Measurements from ENCODE around the gene EVI2B.
"Not testable (repeated sequence)": the region's sequence is repeated elsewhere in the genome, so short reads cannot be mapped to it uniquely, and the experiment has no call there.

Gene EVI2B

DNA sequence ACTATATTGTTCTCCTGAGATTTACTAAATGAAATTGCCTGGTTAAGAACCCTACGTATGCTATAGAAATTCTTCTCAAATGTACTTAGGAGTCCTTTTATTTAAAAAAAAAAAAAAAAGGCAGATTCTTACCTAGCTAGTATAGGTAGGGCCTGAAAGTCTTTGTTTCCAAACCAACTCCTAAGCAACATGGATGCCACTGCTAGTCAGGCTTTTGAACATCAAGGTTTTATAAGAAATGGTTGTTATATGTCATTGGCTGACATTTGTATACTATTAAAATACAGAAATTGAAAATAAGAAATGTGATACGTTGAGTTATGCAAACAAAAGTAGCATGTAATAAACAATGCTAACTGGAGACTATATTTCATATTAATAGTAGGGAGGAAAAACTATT, 6.4 kb upstream of the EVI2B start:
- DNase-seq (ENCODE audit: low spot score): no peak
- TF ChIP-seq, protein P1, sequence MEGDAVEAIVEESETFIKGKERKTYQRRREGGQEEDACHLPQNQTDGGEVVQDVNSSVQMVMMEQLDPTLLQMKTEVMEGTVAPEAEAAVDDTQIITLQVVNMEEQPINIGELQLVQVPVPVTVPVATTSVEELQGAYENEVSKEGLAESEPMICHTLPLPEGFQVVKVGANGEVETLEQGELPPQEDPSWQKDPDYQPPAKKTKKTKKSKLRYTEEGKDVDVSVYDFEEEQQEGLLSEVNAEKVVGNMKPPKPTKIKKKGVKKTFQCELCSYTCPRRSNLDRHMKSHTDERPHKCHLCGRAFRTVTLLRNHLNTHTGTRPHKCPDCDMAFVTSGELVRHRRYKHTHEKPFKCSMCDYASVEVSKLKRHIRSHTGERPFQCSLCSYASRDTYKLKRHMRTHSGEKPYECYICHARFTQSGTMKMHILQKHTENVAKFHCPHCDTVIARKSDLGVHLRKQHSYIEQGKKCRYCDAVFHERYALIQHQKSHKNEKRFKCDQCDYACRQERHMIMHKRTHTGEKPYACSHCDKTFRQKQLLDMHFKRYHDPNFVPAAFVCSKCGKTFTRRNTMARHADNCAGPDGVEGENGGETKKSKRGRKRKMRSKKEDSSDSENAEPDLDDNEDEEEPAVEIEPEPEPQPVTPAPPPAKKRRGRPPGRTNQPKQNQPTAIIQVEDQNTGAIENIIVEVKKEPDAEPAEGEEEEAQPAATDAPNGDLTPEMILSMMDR (IDR thresholded peaks at IDR 0.05; ENCODE audit: extremely low read depth, missing control alignments): no peak

DNA sequence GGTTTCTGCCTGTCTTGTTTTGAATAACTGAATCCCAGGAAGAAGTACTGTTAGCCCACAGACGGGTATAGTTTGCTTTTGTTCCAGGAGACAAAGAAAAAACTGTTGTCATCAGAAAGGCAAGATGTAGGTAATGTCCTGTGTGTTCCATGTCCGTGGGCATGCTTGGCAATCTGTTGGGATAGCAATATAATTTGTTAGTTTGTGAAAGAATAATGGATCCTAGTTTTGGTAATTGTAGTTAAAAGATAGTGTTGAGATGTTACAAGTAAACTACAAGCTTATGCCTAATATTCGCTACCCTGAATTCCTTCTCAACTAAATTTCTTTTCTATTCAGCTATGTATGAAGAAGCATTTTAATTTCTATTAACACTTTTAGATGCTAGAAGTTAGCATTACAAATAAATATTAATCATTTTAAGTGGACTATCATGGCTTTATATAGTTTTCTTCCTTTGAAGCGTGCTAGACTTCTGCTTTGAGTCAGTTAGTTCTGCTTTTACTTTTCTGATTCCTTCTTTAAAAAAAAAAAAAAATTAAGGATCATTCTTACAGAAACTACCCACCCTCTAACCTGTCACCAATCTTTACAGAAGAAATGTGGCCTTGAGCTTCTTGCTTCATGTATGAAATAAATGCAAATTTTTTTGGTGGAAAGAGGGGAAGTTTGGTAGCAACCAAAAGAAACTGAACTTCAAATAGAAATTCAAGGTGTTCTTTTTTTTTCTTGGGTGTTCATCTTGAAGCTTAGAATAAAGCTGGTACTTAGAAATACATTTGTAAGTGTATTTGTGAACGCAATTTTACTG, 5.2 kb upstream of the EVI2B start:
- DNase-seq (ENCODE audit: low spot score): no peak
- TF ChIP-seq, protein P1 (IDR thresholded peaks at IDR 0.05; ENCODE audit: extremely low read depth, missing control alignments): no peak

DNA sequence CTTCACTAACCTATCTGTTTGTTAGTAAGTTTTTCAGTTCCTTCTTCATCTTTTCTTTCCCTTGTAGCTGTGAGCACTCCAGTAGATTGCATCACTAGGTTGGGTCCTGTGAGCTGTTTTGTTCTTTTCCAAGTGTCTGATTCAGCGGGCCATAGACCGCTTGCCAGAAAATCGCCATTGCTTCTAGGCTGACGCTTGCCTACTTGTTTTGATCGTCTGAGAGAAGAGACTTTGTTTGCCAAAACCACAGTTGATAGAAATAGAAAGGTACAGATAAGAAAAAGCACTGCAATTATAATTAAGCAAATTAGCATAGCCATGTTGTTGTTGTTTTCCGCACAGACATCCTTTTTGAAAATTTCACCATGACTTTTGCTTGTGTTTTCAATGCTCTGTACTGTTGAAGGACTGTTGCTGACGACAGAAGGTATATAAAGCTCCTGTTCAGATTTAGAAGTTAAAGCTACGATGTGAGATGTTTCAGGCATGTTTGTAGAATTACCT, 4.5 kb upstream of the EVI2B start:
- DNase-seq (ENCODE audit: low spot score): no peak
- TF ChIP-seq, protein P1 (IDR thresholded peaks at IDR 0.05; ENCODE audit: extremely low read depth, missing control alignments): no peak

DNA sequence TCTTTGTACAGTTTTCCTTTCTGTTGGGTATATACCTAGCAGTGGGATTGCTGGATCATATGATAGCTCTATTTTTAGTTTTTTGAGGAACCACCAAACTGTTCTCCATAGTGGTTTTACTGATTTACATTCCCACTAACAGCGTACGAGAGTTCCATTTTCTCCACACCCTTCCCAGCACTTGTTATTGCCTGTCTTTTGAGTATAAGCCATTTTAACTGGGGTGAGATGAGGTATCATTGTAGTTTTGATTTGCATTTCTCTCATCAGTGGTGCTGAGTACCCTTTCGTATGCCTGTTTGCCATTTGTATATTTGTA, 887 bp upstream of the EVI2B start:
- TF ChIP-seq, protein P1 (IDR thresholded peaks at IDR 0.05; ENCODE audit: extremely low read depth, missing control alignments): no peak
- DNase-seq (ENCODE audit: low spot score): no peak

DNA sequence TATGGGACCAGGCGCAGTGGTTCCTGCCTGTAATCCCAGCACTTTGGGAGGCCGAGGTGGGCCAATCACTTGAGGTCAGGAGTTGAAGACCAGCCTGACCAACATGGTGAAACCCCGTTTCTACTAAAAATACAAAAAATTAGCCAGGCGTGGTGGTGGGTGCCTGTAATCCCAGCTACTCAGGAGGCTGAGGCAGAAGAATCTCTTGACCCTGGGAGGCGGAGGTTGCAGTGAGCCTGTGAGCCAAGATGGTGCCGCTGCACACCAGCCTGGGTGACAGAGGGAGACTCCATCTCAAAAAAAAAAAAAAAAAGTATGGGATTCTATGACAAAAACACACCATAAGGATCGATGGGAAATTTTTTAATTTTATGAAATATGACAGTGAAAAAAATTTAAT, 1.6 kb downstream of the EVI2B start:
- not testable (repeated sequence) for DNase-seq (ENCODE audit: low spot score)
- TF ChIP-seq, protein P1 (IDR thresholded peaks at IDR 0.05; ENCODE audit: extremely low read depth, missing control alignments): peak; percentile 12

DNA sequence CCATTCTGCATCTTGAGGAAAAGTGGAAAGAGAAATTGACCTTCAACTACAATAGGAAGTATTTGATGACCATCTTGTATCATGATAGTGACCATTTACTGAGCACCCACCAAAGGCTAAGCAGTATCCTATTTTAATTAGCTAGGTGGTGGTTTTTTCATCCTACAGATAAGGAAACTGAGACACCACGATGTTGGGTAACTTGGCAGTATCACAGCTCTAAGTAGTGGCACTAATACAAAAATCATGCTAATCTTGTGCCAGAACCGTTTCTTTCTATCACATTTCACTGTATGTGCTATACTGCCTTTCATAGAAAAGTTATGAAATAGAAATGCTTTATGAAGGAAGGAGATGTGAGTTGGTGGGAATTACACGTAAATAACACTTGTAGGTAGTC, 2.3 kb downstream of the EVI2B start:
- TF ChIP-seq, protein P1 (IDR thresholded peaks at IDR 0.05; ENCODE audit: extremely low read depth, missing control alignments): no peak
- DNase-seq (ENCODE audit: low spot score): no peak

DNA sequence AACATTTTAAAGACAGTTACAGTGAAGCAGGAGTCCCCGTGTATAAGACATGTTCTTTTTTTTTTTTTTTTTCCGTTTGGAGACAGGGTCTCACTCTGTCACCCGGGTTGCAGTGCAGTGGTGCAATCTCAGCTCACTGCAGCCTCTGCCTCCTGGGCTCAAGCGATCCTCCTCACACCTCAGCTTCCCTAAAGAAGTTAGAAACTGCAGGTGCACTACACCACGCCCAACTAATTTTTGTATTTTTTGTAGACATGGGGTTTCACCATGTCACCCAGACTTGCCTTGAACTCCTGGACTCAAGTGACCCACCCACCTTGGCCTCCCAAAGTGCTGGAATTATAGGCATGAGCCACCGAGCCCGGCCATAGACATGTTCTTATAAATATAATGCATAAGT, 3.0 kb downstream of the EVI2B start:
- TF ChIP-seq, protein P1 (IDR thresholded peaks at IDR 0.05; ENCODE audit: extremely low read depth, missing control alignments): no peak
- no peak for DNase-seq (ENCODE audit: low spot score)

Measured in GM20000 (cell line).